Activated naive CD4-positive, alpha-beta T cell treated with anti-CD3 and anti-CD28 coated beads, Interleukin-2, amount 10 ng/mL, durations not matched to agents 7 days and 5 days (primary cell): Measurements from ENCODE around the gene CDHR1.
"Not testable (repeated sequence)": the region's sequence is repeated elsewhere in the genome, so short reads cannot be mapped to it uniquely, and the experiment has no call there.

Experiments used
- CTCF ChIA-PET: fragments of 350-600 bp; sonication (Branson Sonifier 250); formaldehyde crosslinking; loops from one replicate; lab custom pipeline; 2021; ENCODE audit warnings: antibody characterized with exemption; lab: Charles Lee
- DNase-seq: peaks from one replicate; pipeline ENCODE4 v3.0.0-alpha.2; 2020
- H3K27ac Mint-ChIP-seq: one replicate; pipeline ENCODE4 v1.8.0; 2021; ENCODE audit warnings: mild to moderate bottlenecking, moderate library complexity, mixed read lengths
- H3K27me3 Mint-ChIP-seq: one replicate; pipeline ENCODE4 v1.8.0; 2021; ENCODE audit warnings: mild to moderate bottlenecking, mixed read lengths
- H3K36me3 Mint-ChIP-seq: one replicate; pipeline ENCODE4 v1.8.0; 2021; ENCODE audit warnings: mixed read lengths
- H3K4me1 Mint-ChIP-seq: one replicate; pipeline ENCODE4 v1.8.0; 2021; ENCODE audit warnings: mixed read lengths
- H3K4me3 Mint-ChIP-seq: one replicate; pipeline ENCODE4 v1.8.0; 2021; ENCODE audit warnings: mild to moderate bottlenecking, moderate library complexity, mixed read lengths
- H3K9me3 Mint-ChIP-seq: one replicate; pipeline ENCODE4 v1.8.0; 2021; ENCODE audit warnings: mixed read lengths

CDHR1 gene

GRCh38 chr10:84164442-84164841 is 29.9 kb upstream of the CDHR1 start:
- no peak for DNase-seq
- no peaks in the 10 kb centered on the region for H3K4me1 Mint-ChIP-seq
- H3K27me3 Mint-ChIP-seq: peaks cover 29% of the 10 kb centered on the region
- no peaks in the 10 kb centered on the region for H3K9me3 Mint-ChIP-seq
- H3K4me3 Mint-ChIP-seq: no peak overlapping the region
- CTCF ChIA-PET: interaction anchor here (1.8 kb wide), 1 partner anchor 16 kb away, joined by 4 read pairs; no protein-coding TSS in a partner anchor
- no peaks in the 10 kb centered on the region for H3K36me3 Mint-ChIP-seq
- no peak overlapping the region for H3K27ac Mint-ChIP-seq

DNA sequence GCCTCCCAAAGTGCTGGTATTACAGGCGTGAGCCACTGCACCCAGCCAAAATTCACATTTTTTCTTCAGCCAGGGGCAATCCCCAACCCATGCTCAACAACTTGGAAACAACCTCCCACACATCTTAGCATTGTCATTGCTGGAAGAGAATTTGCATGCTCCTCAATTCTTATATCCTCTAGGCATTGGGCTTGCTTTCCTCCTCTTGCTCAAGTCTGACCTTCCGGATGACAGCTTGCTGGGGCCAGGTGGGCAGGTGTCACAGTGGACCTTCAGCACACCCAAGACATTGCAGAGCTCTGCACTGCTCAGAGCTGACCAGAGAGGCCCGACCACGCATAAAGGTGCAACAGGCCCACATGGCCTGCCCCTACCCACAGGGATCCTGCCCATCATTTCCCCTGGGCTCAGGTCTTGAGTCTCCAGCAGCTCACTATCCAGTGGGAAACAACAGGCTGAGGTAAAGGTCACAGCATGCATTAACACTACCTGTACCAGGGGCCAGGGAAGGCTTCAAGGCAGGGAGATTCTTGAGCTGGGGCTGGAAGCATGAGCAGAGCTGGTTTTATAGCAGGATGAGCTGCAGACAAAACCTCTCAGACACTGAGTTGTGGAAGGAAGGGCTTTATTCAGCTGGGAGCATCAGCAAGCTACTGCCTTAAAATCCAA is 27.6 kb upstream of the CDHR1 start:
- no peaks in the 10 kb centered on the region for H3K9me3 Mint-ChIP-seq

GRCh38 chr10:84167289-84167653 is 27.1 kb upstream of the CDHR1 start:
- DNase-seq, H3K9me3 Mint-ChIP-seq, H3K36me3 Mint-ChIP-seq, H3K27ac Mint-ChIP-seq, H3K4me1 Mint-ChIP-seq, CTCF ChIA-PET, H3K4me3 Mint-ChIP-seq: not testable (repeated sequence)
- peaks cover 36% of the 10 kb centered on the region for H3K27me3 Mint-ChIP-seq

More for the DNA sequence above, 27.6 kb upstream of the CDHR1 start:
- no peak overlapping the region for H3K27ac Mint-ChIP-seq
- H3K4me3 Mint-ChIP-seq: no peak overlapping the region
- CTCF ChIA-PET: no interaction called here
- DNase-seq: no peak
- H3K36me3 Mint-ChIP-seq: no peaks in the 10 kb centered on the region
- H3K4me1 Mint-ChIP-seq: no peaks in the 10 kb centered on the region
- peaks cover 35% of the 10 kb centered on the region for H3K27me3 Mint-ChIP-seq

DNA sequence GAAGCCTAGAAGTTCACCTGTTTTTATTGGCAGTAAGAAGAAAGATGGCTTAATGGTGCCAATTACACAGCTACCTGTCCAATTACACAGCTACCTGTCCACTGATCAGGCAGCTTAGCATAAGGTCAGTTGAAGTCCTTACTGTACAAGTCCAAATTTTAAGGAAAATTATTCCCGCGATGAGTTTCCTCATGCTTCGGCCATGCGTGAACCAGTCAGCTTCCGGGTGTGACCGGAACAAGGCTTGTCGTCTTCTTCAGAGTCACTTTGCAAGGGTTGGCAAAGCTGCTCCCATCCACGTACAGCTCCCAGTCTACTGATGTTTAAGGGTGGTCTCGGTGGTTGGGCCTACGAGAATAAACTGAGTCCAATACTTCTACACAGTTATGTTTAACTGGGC is 26.0 kb upstream of the CDHR1 start:
- not testable (repeated sequence) for H3K4me3 Mint-ChIP-seq, H3K27ac Mint-ChIP-seq, DNase-seq, H3K4me1 Mint-ChIP-seq, H3K36me3 Mint-ChIP-seq, H3K9me3 Mint-ChIP-seq
- peaks cover 32% of the 10 kb centered on the region for H3K27me3 Mint-ChIP-seq
- CTCF ChIA-PET: interaction anchor here (0.7 to 1.3 kb wide), 2 partner anchors 13 to 21 kb away, joined by 3 to 4 read pairs; no protein-coding TSS in a partner anchor

- H3K9me3 Mint-ChIP-seq, DNase-seq, H3K36me3 Mint-ChIP-seq, H3K27ac Mint-ChIP-seq, CTCF ChIA-PET, H3K4me3 Mint-ChIP-seq, H3K4me1 Mint-ChIP-seq: not testable (repeated sequence)
- H3K27me3 Mint-ChIP-seq: peaks cover 11% of the 10 kb centered on the region
Measured at GRCh38 chr10:84171237-84171636, 23.1 kb upstream of the CDHR1 start.

DNA sequence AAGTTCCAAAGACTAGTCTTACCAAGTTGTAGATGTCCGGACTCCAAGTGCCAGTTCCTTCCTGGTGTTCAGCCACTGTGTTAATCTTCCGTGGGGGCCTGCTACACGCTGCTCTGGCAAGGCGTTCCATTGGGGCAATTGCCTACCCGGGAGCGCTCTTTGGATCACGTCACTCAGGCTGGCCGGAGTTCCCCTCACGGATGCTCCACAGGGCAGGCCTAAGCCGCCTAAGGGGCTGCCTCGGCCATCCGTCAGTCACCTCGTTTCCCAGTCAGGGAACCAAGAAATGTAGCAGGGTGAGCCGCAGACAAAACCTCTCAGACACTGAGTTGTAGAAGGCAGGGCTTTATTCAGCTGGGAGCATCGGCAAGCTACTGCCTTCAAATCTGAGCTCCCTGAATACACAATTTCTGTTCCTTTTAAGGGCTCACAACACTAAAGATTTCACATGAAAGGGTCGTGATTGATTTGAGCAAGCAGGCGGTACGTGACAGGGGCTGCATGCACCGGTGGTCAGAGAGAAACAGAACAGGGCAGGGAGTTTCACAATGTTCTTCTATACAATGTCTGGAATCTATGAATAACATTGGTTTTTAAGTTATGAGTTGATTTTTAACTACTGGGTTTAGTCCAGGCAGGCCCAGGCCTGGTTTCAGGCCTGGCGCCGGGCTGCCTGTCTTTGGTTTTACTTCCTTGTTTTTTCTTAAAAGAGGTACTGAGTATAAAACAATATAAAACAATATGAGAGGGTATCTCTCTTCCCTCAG is 22.5 kb upstream of the CDHR1 start:
- peak overlapping the region; percentile 24 for H3K27ac Mint-ChIP-seq

GRCh38 chr10:84172467-84173356 is 21.6 kb upstream of the CDHR1 start:
- H3K27me3 Mint-ChIP-seq: peaks cover 7% of the 10 kb centered on the region
- no peak for DNase-seq
- no peaks in the 10 kb centered on the region for H3K36me3 Mint-ChIP-seq
- H3K27ac Mint-ChIP-seq: peak overlapping the region; percentile 24
- H3K4me3 Mint-ChIP-seq: no peak overlapping the region
- CTCF ChIA-PET: interaction anchor here (1.0 kb wide), 1 partner anchor 24 kb away, joined by 3 read pairs; no protein-coding TSS in a partner anchor
- no peaks in the 10 kb centered on the region for H3K9me3 Mint-ChIP-seq
- H3K4me1 Mint-ChIP-seq: peaks cover 6% of the 10 kb centered on the region

More for the DNA sequence above, 22.5 kb upstream of the CDHR1 start:
- H3K36me3 Mint-ChIP-seq, H3K27me3 Mint-ChIP-seq, H3K4me3 Mint-ChIP-seq, DNase-seq, CTCF ChIA-PET, H3K4me1 Mint-ChIP-seq, H3K9me3 Mint-ChIP-seq: not testable (repeated sequence)

DNA sequence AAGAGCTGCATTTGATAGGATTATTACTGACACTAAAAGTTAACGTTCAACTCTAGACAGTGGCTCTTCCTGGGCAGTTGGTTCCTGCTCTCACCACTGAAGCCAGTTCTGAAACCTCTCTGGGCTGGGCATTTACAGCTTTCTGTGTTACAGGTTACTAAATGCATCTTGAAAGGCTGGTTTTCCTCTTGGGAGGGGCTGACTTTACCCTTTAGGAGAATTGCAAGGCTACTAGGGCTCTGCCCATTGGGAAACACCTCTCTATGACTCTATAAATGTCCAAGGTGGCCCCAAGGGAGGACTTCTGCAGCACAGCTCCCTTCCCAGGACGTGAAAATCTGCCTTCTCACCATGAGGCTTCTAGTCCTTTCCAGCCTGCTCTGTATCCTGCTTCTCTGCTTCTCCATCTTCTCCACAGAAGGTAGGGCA is 20.8 kb upstream of the CDHR1 start, which contains the start of gene GPR15LG:
Gene GPR15LG, plus strand, starts transcription at position 301 of the 429 bp plus-strand sequence. Its CDS starts 51 bp downstream, at position 352.
- Mint-ChIP-seq H3K4me1 (peaks cover 6% of the 10 kb centered on the region), H3K27me3 (peaks cover 7% of the 10 kb centered on the region), H3K9me3 (no peaks in the 10 kb centered on the region), H3K4me3 (no peak within 1 kb of the TSS), H3K36me3 (no peaks in the 10 kb centered on the region), H3K27ac (no peak within 1 kb of the TSS)
- DNase-seq: no peak
- CTCF ChIA-PET: interaction anchor here (1.0 kb wide), 1 partner anchor 25 kb away, joined by 3 read pairs; no protein-coding TSS in a partner anchor

DNA sequence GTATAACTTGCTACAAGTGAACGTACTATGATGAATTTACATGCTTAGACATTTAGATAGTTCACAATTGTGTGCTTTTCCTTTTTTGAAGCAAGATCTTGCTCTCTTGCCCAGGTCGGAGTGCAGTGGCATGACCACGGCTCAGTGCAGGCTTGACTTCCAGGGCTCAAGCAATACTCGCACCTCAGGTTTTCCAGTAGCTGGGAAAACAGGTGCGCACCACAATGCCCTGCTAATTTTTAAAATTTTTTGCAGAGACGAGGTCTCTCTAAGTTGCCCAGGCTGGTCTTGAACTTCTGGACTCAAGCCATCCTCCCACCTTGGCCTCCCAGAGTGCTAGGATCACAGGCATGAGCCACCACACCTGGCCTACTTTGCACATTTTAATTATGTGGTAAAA is 18.9 kb upstream of the CDHR1 start:
- peaks cover 6% of the 10 kb centered on the region for H3K4me1 Mint-ChIP-seq
- no peaks in the 10 kb centered on the region for H3K36me3 Mint-ChIP-seq
- peaks cover 7% of the 10 kb centered on the region for H3K27me3 Mint-ChIP-seq
- no peak overlapping the region for H3K27ac Mint-ChIP-seq
- DNase-seq: no peak
- no peak overlapping the region for H3K4me3 Mint-ChIP-seq
- CTCF ChIA-PET: interaction anchor here (1.0 kb wide), 1 partner anchor 39 kb away, joined by 3 read pairs; no protein-coding TSS in a partner anchor
- H3K9me3 Mint-ChIP-seq: no peaks in the 10 kb centered on the region

DNA sequence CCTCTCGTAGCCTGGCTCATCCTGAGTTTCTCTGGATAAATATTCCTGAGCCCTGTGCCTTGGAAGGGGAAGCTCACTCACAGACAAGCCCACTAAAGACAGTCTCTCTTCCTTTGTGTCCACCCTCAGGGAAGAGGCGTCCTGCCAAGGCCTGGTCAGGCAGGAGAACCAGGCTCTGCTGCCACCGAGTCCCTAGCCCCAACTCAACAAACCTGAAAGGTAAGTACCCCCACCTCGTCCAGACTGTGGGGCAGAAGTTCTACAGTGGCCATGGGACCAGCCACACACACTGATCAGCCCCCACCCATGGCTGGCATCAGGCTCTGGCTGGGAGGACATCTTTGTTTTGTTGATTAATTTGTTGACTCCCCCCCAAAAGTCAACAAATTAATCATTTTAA is 18.0 kb upstream of the CDHR1 start:
- CTCF ChIA-PET: interaction anchor here (1.0 to 1.2 kb wide), 2 partner anchors 21 to 38 kb away, joined by 3 read pairs; no protein-coding TSS in a partner anchor
- H3K36me3 Mint-ChIP-seq: no peaks in the 10 kb centered on the region
- peaks cover 6% of the 10 kb centered on the region for H3K4me1 Mint-ChIP-seq
- DNase-seq: no peak
- H3K9me3 Mint-ChIP-seq: no peaks in the 10 kb centered on the region
- no peak overlapping the region for H3K4me3 Mint-ChIP-seq
- H3K27ac Mint-ChIP-seq: peak overlapping the region; percentile 87
- H3K27me3 Mint-ChIP-seq: peaks cover 5% of the 10 kb centered on the region

DNA sequence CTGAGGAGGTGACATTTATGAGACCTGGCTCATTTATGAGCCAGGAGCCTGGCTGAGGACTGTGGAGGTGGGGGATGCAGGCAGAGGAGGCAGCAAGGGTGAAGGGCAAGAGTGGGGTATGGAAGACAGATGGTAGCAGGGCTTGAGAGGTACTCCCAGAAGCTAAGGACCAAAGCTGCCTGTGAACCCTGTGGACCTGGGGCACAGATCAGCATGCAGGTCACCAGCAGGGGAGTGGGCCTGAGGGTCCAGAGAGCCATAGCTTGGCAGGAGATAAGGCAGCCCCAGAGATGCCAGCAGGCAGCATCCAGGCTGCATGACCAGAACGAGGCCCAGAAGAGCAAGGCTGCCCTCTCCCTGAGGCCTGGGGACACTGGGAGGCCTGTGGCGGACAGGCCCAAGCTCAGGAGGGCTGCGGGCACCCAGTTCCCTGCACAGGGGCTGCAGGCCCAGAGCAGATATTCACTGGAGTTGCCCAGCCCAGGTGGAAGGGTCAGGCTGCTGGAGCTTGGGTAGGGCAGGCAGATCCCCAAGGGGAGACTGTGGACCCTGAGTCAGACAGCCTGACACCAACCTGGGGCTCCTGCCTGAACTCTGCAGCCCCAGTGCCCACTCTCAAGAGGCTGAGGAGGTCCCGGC is 17.4 kb upstream of the CDHR1 start:
- CTCF ChIA-PET: interaction anchor here (1.0 to 1.2 kb wide), 4 partner anchors 14 to 38 kb away, joined by 3 to 7 read pairs (median 4); no protein-coding TSS in a partner anchor
- H3K27me3 Mint-ChIP-seq: no peaks in the 10 kb centered on the region

GRCh38 chr10:84177541-84178141 is 16.7 kb upstream of the CDHR1 start:
- Mint-ChIP-seq H3K9me3 (no peaks in the 10 kb centered on the region), H3K4me1 (peaks cover 6% of the 10 kb centered on the region), H3K4me3 (no peak overlapping the region), H3K27me3 (no peaks in the 10 kb centered on the region), H3K27ac (no peak overlapping the region), H3K36me3 (no peaks in the 10 kb centered on the region)
- CTCF ChIA-PET: interaction anchor here (0.7 to 1.2 kb wide), 5 partner anchors 13 to 37 kb away, joined by 3 to 7 read pairs (median 4); no protein-coding TSS in a partner anchor
- DNase-seq: peak; percentile 80

More for the DNA sequence above, 17.4 kb upstream of the CDHR1 start:
- Mint-ChIP-seq H3K36me3 (no peaks in the 10 kb centered on the region), H3K4me3 (peak overlapping the region; percentile 10), H3K27ac (peak overlapping the region; percentile 87), H3K4me1 (peaks cover 6% of the 10 kb centered on the region), H3K9me3 (no peaks in the 10 kb centered on the region)
- DNase-seq: no peak

DNA sequence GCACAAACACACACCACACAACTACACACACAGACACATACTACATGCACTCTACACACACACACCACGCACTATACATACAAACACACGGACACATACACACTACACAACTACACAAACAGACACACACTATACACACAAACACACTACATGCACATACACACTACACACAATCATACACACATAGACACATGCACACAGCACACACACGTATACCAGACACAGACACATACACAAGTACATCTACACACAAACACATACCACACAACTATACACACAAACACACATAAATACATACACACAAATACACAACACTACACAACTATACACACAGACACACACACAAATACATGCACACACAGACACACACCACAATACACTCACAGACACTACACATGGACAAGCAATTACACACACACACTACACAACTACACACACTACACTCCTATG is 16.2 kb upstream of the CDHR1 start:
- no peak for DNase-seq
- Mint-ChIP-seq H3K9me3 (no peaks in the 10 kb centered on the region), H3K4me3 (no peak overlapping the region), H3K27me3 (no peaks in the 10 kb centered on the region), H3K4me1 (peaks cover 6% of the 10 kb centered on the region), H3K27ac (no peak overlapping the region), H3K36me3 (no peaks in the 10 kb centered on the region)
- CTCF ChIA-PET: interaction anchor here (0.7 to 1.1 kb wide), 3 partner anchors 13 to 30 kb away, joined by 4 to 7 read pairs (median 4); no protein-coding TSS in a partner anchor
